ENCODE measurements around the gene MPO. TPM values are rescaled to one million over a fixed set of nuclear protein-coding genes. Genes with fewer than 3 reads are reported as not detected.

Gene MPO
- total RNA-seq, 2 experiments from 2014 or later = not detected

DNA sequence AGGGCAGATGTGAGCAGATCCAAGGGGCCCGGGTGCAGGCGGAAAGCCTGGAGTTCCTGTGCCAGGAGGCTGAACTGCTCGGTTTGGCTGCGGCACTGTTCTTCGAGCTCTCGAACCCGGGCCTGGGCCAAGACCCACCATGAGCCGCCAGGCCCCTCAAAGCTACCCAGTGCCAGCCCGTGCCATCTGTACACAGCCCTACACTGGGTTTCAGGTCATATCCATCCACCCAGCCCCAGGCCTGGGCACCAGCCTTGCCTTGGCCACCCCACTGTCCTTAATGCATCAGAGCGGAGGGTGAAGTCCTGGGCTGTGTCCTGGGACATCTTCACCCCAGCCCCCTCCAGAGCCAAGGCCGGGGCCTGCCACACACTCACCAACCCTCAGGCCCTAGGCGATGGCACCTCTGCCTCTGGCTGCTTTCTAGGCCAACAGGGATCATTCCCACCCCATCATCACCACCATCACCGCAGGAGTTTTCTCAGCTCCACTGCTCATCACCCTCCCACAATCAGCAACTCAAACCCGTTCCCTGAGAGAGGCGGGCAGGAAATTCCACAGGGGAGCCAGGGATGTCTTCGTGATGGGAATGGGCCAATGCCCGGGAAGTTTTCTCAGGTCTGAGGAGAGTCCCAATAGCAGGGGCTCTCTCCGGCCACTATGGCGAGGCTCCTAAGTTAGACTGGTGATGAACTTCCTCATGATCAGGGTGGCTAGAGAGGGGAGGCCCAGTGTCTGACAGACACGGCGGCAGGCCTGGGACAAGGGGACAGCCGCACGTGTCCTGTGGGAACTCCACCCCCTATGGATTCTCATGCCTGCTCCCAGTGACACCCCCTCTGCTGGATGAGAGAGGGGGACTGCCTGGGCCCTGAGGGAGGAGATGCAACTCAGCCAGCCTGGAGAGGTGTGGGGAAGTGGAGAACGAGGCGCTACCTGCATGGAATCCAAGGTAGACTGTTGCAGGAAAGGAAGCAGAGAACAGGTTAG, 38.7 kb upstream of the MPO start:
- Histone ChIP-seq H3K9me2 (ENCODE audit: insufficient read depth, low read length) (no peaks in the 10 kb centered on the region), H3K79me2 (ENCODE audit: insufficient read depth, low read depth, low read length) (no peaks in the 10 kb centered on the region), H3K36me3 (ENCODE audit: insufficient read depth, low read length) (no peaks in the 10 kb centered on the region), H3K4me1 (ENCODE audit: insufficient read depth, low read length, poor library complexity, severe bottlenecking) (peaks cover 15% of the 10 kb centered on the region), H3K27ac (ENCODE audit: low read depth, low read length, poor library complexity, severe bottlenecking) (no peak overlapping the region), H3K9me3 (ENCODE audit: low read length) (no peaks in the 10 kb centered on the region), H3K4me3 (ENCODE audit: low read depth, low read length, poor library complexity, severe bottlenecking) (no peak overlapping the region), H3K4me2 (ENCODE audit: low read length) (no peak overlapping the region), H2AFZ (ENCODE audit: low read length) (no peak overlapping the region), H4K20me1 (ENCODE audit: insufficient read depth, low read length) (no peaks in the 10 kb centered on the region)
- no TSS peak for BruUV-seq (replicated peaks)
- no peak for TF ChIP-seq EZH2phosphoT487 (IDR thresholded peaks at IDR 0.05; ENCODE audit: borderline replicate concordance, low read depth, low read length)
- TF ChIP-seq, protein P1, sequence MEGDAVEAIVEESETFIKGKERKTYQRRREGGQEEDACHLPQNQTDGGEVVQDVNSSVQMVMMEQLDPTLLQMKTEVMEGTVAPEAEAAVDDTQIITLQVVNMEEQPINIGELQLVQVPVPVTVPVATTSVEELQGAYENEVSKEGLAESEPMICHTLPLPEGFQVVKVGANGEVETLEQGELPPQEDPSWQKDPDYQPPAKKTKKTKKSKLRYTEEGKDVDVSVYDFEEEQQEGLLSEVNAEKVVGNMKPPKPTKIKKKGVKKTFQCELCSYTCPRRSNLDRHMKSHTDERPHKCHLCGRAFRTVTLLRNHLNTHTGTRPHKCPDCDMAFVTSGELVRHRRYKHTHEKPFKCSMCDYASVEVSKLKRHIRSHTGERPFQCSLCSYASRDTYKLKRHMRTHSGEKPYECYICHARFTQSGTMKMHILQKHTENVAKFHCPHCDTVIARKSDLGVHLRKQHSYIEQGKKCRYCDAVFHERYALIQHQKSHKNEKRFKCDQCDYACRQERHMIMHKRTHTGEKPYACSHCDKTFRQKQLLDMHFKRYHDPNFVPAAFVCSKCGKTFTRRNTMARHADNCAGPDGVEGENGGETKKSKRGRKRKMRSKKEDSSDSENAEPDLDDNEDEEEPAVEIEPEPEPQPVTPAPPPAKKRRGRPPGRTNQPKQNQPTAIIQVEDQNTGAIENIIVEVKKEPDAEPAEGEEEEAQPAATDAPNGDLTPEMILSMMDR (conservative IDR thresholded peaks at IDR 0.05; ENCODE audit: low read length) = no peak
- POLR2A ChIA-PET = interaction anchor here (0.7 to 2.4 kb wide), 2 partner anchors 14 to 25 kb away, joined by 3 to 29 read pairs; no protein-coding TSS in a partner anchor
- intact Hi-C loops (cut with micrococcal nuclease; ENCODE audit: unreplicated experiment) = no loop called here
- no peak for DNase-seq (ENCODE audit: low spot score)
- CTCF ChIA-PET (ENCODE audit: unreplicated experiment) = no interaction called here

DNA sequence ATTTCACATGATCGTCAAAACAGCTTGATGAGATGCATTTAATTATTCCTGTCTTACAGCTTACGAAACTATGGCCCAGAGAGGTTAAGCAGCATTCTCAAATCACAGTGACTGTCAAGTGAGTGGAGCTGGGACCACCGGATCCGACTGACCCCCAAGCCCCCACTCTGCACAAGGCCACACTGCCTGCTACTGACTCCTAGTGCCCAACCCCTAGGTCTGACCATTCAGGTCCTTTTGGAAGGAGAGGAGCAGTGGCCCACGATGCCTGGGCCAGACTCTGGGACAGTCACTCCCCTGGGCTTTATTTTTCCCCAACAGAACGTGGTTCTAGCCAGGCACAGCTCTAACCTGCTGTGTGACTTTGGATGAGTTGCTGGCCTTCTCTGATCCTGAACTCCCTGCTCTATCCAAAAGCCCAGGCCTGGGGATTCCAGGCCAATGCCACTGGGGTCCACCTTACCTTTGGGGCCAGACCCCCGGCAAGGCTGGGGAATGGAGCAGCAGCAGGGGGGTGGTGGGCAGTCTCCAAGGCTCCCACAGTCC, 38.0 kb upstream of the MPO start:
- ChIA-PET CTCF (ENCODE audit: unreplicated experiment) (interaction anchor here (1.6 kb wide), 1 partner anchor 9 kb away, joined by 7 read pairs; the partner anchor contains the start of gene TSPOAP1), POLR2A (interaction anchor here (1.0 to 2.4 kb wide), 4 partner anchors 8 to 25 kb away, joined by 4 to 29 read pairs (median 10); no protein-coding TSS in a partner anchor)
- Histone ChIP-seq H2AFZ (ENCODE audit: low read length) (no peak overlapping the region), H3K79me2 (ENCODE audit: insufficient read depth, low read depth, low read length) (no peaks in the 10 kb centered on the region), H4K20me1 (ENCODE audit: insufficient read depth, low read length) (no peaks in the 10 kb centered on the region), H3K4me2 (ENCODE audit: low read length) (no peak overlapping the region), H3K4me1 (ENCODE audit: insufficient read depth, low read length, poor library complexity, severe bottlenecking) (peaks cover 15% of the 10 kb centered on the region), H3K27ac (ENCODE audit: low read depth, low read length, poor library complexity, severe bottlenecking) (peak overlapping the region; percentile 48), H3K9me3 (ENCODE audit: low read length) (no peaks in the 10 kb centered on the region), H3K36me3 (ENCODE audit: insufficient read depth, low read length) (no peaks in the 10 kb centered on the region), H3K9me2 (ENCODE audit: insufficient read depth, low read length) (no peaks in the 10 kb centered on the region), H3K4me3 (ENCODE audit: low read depth, low read length, poor library complexity, severe bottlenecking) (no peak overlapping the region)
- intact Hi-C loops (cut with micrococcal nuclease; ENCODE audit: unreplicated experiment) = no loop called here
- no TSS peak for BruUV-seq (replicated peaks)
- TF ChIP-seq, protein P1 (conservative IDR thresholded peaks at IDR 0.05; ENCODE audit: low read length) = no peak
- no peak for TF ChIP-seq EZH2phosphoT487 (IDR thresholded peaks at IDR 0.05; ENCODE audit: borderline replicate concordance, low read depth, low read length)
- DNase-seq (ENCODE audit: low spot score) = no peak
